ENCODE results near the gene OGN. TPM values are rescaled to one million over a fixed set of nuclear protein-coding genes. Genes with fewer than 3 reads are reported as not detected.

Gene OGN
- total and polyA plus RNA-seq, 12 donors = 2.2 to 25.9 (median 11.3) TPM

DNA sequence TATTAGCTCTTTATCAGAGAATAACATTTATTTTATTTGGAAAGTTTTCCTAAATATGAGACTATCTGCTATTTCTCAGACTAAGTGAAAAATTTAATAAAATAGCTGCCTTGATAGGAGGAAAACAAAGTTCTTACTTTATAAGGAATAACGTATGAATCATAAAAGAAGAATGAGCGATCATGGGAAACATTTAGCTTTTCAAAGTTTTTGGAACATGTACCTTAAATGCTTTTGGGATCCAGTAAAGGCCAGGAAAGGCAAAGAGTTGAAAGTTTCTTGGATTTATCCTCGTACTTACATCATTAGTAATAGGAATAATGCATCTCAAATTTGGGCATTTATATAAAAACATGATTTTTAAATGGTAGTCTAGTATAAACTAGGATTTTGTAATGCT, 19.4 kb downstream of the OGN start:
- ATAC-seq = peak in 1 of 8 donors; percentile 30
- Histone ChIP-seq H3K4me3 (no peak overlapping the region), H3K4me1 (no peaks in the 10 kb centered on the region), H3K36me3 (no peaks in the 10 kb centered on the region), H3K27ac (peak overlapping the region in 6 of 10 donors; percentile 16 to 53 (median 30)), H3K9me3 (no peaks in the 10 kb centered on the region), H3K27me3 (no peaks in the 10 kb centered on the region)
- intact Hi-C loops (cut with DNase I) = no loop called here
- 71 to 77% methylated on average over 3 of the region's 3 CpGs for WGBS, 2 donors
- TF ChIP-seq, protein P1, sequence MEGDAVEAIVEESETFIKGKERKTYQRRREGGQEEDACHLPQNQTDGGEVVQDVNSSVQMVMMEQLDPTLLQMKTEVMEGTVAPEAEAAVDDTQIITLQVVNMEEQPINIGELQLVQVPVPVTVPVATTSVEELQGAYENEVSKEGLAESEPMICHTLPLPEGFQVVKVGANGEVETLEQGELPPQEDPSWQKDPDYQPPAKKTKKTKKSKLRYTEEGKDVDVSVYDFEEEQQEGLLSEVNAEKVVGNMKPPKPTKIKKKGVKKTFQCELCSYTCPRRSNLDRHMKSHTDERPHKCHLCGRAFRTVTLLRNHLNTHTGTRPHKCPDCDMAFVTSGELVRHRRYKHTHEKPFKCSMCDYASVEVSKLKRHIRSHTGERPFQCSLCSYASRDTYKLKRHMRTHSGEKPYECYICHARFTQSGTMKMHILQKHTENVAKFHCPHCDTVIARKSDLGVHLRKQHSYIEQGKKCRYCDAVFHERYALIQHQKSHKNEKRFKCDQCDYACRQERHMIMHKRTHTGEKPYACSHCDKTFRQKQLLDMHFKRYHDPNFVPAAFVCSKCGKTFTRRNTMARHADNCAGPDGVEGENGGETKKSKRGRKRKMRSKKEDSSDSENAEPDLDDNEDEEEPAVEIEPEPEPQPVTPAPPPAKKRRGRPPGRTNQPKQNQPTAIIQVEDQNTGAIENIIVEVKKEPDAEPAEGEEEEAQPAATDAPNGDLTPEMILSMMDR (IDR thresholded peaks at IDR 0.05) = no peak
- no peak for DNase-seq

DNA sequence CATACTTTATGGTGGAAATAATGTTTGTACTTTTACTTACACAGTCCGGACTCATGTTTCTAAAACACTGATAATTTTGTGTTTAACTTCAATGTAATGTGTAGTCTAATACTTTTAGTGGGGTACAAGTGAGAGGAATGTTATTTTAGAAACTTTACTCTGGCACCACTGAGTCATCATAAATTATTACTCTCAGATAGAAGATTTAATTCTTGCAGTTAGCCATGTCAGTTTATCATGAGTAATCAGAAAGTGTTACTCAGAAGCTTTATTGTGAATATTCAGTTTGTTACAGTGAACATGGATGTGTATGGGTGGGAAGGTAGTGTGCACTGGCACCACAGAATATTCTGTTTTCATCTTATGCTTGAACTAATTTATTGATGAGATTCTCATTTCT, 20.0 kb downstream of the OGN start:
- no peaks in the 10 kb centered on the region for H3K4me1 ChIP-seq
- no peaks in the 10 kb centered on the region for H3K36me3 ChIP-seq
- WGBS, 2 donors = 82 to 97% methylated on average over 1 of the region's 1 CpG
- intact Hi-C loops (cut with DNase I) = no loop called here
- H3K27me3 ChIP-seq = no peaks in the 10 kb centered on the region
- no peak for DNase-seq
- TF ChIP-seq, protein P1 (IDR thresholded peaks at IDR 0.05) = no peak
- H3K27ac ChIP-seq = peak overlapping the region in 5 of 10 donors; percentile 1 to 53 (median 36)
- H3K4me3 ChIP-seq = no peak overlapping the region
- no peak for ATAC-seq
- H3K9me3 ChIP-seq = no peaks in the 10 kb centered on the region

DNA sequence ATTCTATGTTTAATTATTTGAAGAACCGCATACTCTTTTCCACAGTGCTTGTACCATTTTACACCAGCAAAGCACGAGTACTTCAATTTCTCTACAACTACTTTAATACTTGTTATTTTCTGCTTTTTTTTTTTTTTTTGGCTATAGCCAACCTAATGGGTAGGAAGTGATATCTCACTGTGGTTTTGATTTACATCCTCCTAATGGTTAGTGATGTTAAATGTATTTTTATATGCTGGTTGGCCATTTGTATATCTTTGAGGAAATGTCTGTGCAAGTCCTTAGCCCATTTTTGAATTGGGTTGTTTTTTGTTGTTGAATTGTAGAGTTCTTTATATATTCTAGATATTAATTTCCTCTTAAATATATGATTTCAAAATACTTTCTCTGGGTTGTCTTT, 22.6 kb downstream of the OGN start:
- Histone ChIP-seq H3K4me3 (no peak overlapping the region), H3K27ac (no peak overlapping the region), H3K4me1 (peaks cover 0 to 4% (median 0%) of the 10 kb centered on the region in 9 donors), H3K27me3 (no peaks in the 10 kb centered on the region), H3K9me3 (no peaks in the 10 kb centered on the region), H3K36me3 (no peaks in the 10 kb centered on the region)
- ATAC-seq (no peak), DNase-seq (no peak)
- intact Hi-C loops (cut with DNase I) = no loop called here
- WGBS, 2 donors = 97 to 100% methylated on average over 2 of the region's 2 CpGs
- TF ChIP-seq, protein P1 (IDR thresholded peaks at IDR 0.05) = no peak

DNA sequence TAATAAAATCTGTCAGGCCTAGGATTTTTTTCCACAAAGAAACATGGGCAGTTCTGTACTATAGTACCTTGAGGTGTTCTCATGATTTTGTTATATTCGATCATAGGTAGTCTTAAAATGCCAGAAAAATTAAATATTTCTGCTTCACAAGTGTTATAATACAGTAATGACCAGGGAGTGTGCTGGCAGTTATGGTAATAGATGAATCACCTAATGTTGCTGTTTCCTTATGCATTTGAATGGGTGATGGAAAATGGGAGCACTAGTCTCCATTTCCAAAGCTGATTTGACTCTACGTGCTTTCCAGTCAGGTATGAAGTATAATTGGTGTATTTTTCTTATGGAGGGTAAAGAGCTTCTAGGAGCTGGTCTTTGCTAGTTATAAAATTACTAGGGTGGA, 23.8 kb downstream of the OGN start:
- WGBS, 2 donors = 96 to 98% methylated on average over 2 of the region's 2 CpGs
- Histone ChIP-seq H3K27me3 (no peaks in the 10 kb centered on the region), H3K4me1 (peaks cover 0 to 4% (median 0%) of the 10 kb centered on the region in 9 donors), H3K9me3 (peaks cover 0 to 11% (median 1%) of the 10 kb centered on the region in 11 donors), H3K4me3 (no peak overlapping the region), H3K36me3 (no peaks in the 10 kb centered on the region), H3K27ac (no peak overlapping the region)
- no peak for ATAC-seq
- no peak for DNase-seq
- intact Hi-C loops (cut with DNase I) = no loop called here
- TF ChIP-seq, protein P1 (IDR thresholded peaks at IDR 0.05) = no peak
